NOMO-1 treated with DMSO at 0.1 percent for 48 hours (cell line): Measurements from ENCODE around the gene TSC1.

Experiments used
- DNase-seq: peaks from one replicate; lab custom pipeline; 2025; ENCODE audit not compliant: unreplicated experiment; lab: John Stamatoyannopoulos, UW

The TSC1 gene

GRCh38 chr9:132894862-132895835 lies 49.3 kb downstream of the TSC1 start:
- no peak for DNase-seq

GRCh38 chr9:132894346-132894745 lies 50.1 kb downstream of the TSC1 start:
- DNase-seq, result no peak

GRCh38 chr9:132892400-132892799 lies 52.0 kb downstream of the TSC1 start:
- DNase-seq, result no peak

DNA sequence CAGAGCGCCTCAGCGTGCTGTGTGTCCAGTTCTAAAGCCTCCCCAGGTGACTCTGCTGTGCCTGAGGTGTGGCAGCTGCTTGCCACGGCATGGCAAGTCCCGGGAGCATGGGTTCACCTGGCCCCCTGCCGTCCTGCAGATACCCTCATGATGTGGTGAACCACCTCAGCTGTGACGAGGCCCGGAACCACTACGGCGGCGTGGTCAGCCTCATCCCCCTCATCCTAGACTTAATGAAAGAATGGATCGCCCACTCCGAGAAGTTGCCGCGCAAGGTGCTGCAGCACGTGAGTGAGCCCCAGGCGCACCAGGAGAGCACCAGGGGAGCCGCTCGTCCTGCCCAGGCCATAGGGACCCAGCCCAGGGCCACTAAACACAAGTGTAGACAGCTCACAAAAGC lies 56.3 kb downstream of the TSC1 start:
- DNase-seq, result no peak

GRCh38 chr9:132887181-132888120 lies 57.0 kb downstream of the TSC1 start:
- no peak for DNase-seq

DNA sequence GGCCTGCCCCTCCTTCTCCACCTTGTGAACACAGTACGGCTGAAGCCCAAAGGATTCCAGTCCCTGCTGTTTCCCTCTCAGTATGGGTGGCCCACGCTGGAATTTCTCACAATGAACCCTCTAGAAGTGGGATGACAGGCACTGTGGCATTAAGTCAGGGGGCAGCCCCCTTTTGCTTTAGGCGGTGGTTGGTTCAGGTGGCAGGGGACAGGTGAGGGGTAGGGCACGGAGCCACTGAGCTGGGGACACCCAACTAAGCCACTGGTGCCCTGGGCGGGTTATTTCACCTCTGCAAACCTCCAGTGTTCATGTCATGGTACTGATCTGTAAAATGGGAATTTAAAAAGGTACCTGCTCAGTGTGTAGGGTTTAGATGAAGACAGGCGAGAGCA lies 58.1 kb downstream of the TSC1 start:
- no peak for DNase-seq

DNA sequence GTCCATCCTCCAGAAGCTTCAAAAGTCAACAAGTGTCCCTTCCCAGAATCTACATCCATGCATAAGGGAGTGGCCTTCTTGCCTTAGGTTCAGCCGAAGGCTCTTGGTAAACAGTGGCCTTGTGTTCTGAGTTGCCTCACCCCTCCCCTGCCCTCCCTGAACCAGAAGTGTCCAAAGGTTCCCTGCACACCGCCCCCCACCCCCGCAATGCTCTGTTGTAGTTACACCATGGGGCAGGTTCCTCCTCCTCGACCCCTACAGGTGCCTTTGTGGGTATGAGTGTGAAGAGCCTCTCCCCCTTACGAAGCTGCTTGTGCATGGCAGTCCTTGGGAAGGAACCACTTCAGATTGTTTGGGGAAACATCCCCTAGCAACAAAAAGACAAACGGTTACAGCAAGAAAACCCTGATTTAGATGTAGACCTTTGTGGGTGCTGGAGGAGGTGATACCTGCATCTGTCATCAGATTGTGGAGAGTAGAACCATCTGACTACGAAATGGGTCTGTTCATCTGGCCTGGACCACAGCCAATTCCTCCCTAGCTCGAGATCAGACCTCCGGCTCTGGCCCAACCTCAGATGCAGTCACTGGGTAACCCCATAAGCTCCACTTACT lies 58.6 kb downstream of the TSC1 start:
- DNase-seq, result no peak

- no peak for DNase-seq
Measured at GRCh38 chr9:132883349-132884294, 60.8 kb downstream of the TSC1 start.

DNA sequence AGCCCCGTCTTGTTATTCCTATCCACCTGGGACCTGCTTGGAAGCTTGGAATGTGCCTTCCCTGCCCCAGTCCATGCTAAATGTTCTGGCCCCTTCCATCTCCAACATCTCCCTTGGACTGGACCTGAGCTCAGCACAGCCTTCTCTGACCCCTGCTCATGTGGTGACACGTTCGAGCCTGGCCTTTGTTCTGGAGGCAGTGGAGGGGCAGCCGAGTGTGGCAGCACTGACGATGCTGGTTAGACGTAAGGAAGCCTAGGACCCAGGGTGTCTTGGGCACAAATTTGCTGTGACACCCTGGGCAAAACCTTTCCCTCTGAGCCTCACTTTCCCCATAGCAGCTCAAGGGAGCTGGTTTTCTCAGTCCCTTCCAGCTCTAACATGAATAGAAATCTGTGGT lies 61.8 kb downstream of the TSC1 start:
- DNase-seq, result no peak

- DNase-seq, result no peak
Measured at GRCh38 chr9:132881826-132882225, 62.6 kb downstream of the TSC1 start.

- DNase-seq, result no peak
Measured at GRCh38 chr9:132880324-132880661, 64.1 kb downstream of the TSC1 start.

DNA sequence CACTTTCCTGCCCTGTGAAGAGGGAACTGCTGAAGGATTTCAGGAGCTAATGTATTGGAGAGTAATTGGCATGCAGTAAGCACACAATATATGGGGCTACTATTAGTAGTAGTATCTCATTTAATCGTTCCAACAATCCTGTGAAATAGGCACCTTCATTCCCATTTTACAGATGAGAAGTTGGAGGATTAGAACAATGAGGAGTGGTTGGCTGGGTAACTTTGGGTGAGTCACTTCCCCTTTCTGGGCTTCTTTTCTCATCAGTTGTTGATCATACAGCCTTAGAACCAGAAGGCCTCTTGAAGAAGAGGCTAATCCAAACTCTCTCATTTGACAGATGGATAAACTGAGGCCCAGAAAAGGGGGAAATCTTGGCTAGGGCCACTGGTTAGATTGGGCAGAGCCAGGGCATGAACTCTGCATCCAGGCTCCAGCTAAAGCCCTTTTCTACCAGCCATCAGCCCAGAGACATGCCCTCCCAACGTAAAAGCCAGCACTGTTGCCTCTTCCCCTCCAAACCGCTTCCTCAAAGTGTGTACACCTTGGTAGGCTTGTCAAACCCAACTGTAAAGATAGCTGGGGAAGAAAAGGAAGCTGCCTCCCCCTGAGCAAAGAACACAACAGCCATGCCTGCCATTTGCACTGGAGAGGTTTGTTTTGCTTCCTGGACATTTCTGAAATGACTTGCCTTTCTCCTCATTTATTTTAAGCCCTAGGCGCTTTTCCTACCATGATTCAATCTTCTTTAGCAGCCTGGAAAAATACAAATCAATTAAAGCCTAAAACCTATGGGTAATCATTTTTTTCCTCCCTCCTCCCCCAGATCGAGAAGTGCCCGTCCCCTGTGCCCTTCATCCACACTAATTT lies 64.7 kb downstream of the TSC1 start:
- peak; percentile 19 for DNase-seq

DNA sequence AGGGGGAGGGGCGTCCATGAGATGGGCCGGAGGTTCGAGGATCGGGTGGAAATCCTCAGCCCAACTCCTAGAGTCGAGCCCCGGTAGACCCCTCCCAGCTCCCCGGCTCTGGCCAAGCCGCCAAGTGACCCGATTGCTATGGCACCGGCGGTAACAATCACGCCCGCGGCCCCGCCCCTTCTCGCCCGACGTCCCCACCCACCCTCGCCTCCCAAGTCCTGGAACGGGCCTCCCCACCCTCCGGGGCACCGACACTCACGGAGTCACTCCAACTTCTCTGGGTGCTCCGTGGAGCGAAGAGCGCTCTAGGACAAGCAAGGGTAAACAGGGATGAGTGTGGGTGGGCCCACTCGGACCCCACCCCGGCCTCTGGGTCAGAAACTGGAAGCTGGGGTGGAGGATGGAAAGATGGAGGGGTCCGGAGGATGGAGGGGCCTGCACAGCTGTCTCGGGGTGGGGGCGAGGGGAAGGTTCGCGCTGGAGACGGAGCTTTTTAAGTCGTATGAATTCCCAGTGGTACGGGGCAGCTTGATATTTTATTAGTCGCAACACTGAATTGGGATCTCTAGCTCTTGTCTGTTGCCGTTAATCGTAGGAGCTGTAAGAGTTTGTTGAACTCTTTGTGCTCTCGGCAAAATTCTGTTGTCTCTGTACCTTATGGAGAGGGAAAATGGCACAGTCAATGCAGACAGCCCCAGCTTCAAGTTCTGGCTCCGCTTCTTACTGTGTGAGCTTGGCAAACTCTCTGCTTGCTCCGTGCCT lies 65.5 kb downstream of the TSC1 start, which contains the start of gene SPACA9:
Gene SPACA9 (plus strand): TSS at position 204 of the 762 bp plus-strand sequence. CDS start 5,050 bp downstream, outside the sequence.
- no peak for DNase-seq

DNA sequence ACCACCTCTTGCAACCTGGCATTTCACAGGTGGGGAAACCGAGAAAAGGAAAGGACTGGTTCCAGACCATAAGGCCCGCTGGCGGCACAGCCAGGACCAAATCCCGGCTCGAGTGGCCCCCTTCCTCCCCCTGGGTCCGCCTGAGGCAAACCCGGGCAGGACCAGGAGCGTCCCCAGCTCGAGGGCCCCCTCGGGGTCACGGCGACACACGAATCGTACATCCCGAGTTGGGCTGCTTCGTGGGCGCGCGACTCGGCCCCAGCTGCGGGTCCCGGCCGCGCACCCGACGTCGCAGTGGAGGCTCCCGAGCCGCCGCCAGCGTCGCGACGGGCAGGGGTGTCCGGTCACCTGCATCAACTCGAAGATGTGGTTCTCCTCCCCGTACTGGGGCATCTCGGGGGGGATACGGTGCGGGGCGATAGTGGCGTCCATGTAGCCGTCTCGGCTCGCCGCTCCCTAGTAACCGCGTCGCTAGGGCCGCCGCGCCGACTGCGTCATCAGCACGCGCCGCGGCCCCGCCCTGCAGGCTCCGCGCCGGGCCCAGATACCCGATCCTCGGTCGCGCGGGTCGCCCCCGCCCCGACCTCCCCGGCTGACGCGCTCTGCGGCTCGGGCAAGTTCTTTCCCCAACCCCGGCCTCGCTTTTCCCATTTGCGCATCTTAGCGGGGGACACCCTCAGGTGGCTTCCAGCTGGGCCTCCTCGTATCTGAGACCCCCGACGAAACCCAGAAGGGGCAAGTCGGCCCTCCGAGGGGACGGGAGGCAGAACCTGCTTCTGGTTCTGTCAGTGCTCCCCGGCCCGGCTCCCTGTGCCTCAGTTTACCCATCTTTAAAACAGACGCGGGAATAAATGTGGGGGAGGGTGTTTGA lies 66.4 kb downstream of the TSC1 start, which contains the start of gene AK8:
Gene AK8 (minus strand): TSS at position 461 of the 871 bp plus-strand sequence. CDS start 29 bp downstream, at position 432.
- DNase-seq, result peak; percentile 26

GRCh38 chr9:132877458-132877823 lies 67.0 kb downstream of the TSC1 start:
- DNase-seq, result no peak

DNA sequence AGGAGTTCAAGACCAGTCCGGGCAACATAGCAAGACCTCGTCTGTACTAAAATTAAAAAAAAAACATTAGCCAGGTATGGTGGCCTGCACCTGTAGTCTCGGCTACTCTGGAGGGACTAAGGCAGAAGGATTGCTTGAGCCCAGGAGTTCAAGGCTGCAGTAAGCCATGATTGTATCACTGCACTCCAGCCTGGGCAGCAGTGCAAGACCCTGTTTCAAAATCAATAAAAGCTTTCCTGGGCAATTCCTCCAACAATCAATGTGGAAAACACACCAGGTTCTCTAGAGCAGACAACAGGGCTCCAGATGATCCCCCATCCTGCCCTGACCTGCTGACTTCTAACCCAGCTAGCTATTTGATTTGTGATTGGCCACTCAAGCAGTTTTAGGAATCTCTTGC lies 67.6 kb downstream of the TSC1 start:
- DNase-seq, result no peak

GRCh38 chr9:132875159-132875558 lies 69.3 kb downstream of the TSC1 start:
- no peak for DNase-seq
